Fibroblast of lung (primary cell): ENCODE data around the gene TBCK. TPM values are rescaled to one million over a fixed set of nuclear protein-coding genes. Genes with fewer than 3 reads are reported as not detected.

Experiments used
- DNase-seq, 2 donors: peaks; one replicate each; pipeline versions ENCODE4 v3.0.0 to v3.0.0-alpha.2; 2010; ENCODE audit warnings: low read depth in 2 of 2
- H2AFZ ChIP-seq: 2 replicates; pipeline ENCODE4 v1.5.1; 2012; ENCODE audit warnings: low read length, control low read depth, inconsistent platforms
- H3K27ac ChIP-seq: 2 replicates; pipeline ENCODE4 v1.5.1; 2011; ENCODE audit warnings: low read length, control low read depth; ENCODE audit not compliant: insufficient read depth
- H3K27me3 ChIP-seq: 2 replicates; pipeline ENCODE4 v1.5.1; 2011; ENCODE audit warnings: mild to moderate bottlenecking, low read length; ENCODE audit not compliant: control insufficient read depth, insufficient read depth
- H3K36me3 ChIP-seq: 2 replicates; pipeline ENCODE4 v1.5.1; 2011; ENCODE audit warnings: low read length; ENCODE audit not compliant: control insufficient read depth, insufficient read depth
- H3K4me1 ChIP-seq: 2 replicates; pipeline ENCODE4 v1.5.1; 2011; ENCODE audit warnings: low read length; ENCODE audit not compliant: control insufficient read depth, insufficient read depth; ENCODE audit errors: extremely low read depth
- H3K4me2 ChIP-seq: 2 replicates; pipeline ENCODE4 v1.5.1; 2011; ENCODE audit warnings: low read length, control low read depth; ENCODE audit not compliant: insufficient read depth; ENCODE audit errors: extremely low read depth
- H3K4me3 ChIP-seq, 4 experiments: fragments of 200-600 bp in 1 of 4; sonication (generic) in 1 of 4; replicated peaks in 1 of 4; 2 replicates each; pipeline ENCODE4 v1.5.1; 2011 to 2016; ENCODE audit warnings: low read length in 4 of 4, low read depth in 3 of 4, mild to moderate bottlenecking in 3 of 4, control low read depth in 2 of 4, inconsistent platforms in 1 of 4, mixed read lengths in 1 of 4; ENCODE audit not compliant: insufficient read depth in 1 of 4; ENCODE audit errors: control extremely low read depth in 1 of 4
- H3K79me2 ChIP-seq: 2 replicates; pipeline ENCODE4 v1.5.1; 2012; ENCODE audit warnings: mild to moderate bottlenecking, low read length, inconsistent platforms; ENCODE audit not compliant: control insufficient read depth, insufficient read depth
- H3K9ac ChIP-seq: 2 replicates; pipeline ENCODE4 v1.5.1; 2011; ENCODE audit warnings: mild to moderate bottlenecking, low read length, control low read depth; ENCODE audit not compliant: insufficient read depth
- H3K9me3 ChIP-seq: 2 replicates; pipeline ENCODE4 v1.5.1; 2012; ENCODE audit warnings: low read depth, low read length; ENCODE audit not compliant: control insufficient read depth, insufficient read depth
- H4K20me1 ChIP-seq: 2 replicates; pipeline ENCODE4 v1.5.1; 2011; ENCODE audit warnings: low read length; ENCODE audit not compliant: control insufficient read depth, insufficient read depth; ENCODE audit errors: extremely low read depth
- CTCF ChIP-seq, 2 donors: IDR thresholded peaks in 1 of 2; conservative IDR thresholded peaks in 1 of 2; 1 replicate in 1 of 2; 2 replicates in 1 of 2; pipeline ENCODE4 v1.5.1; 2011 to 2012; ENCODE audit warnings: low read length in 2 of 2, control low read depth in 1 of 2, inconsistent platforms in 1 of 2, low read depth in 1 of 2, mild to moderate bottlenecking in 1 of 2
- EZH2 ChIP-seq: IDR thresholded peaks from 2 replicates; pipeline ENCODE4 v1.5.1; 2012; ENCODE audit warnings: low read length, control low read depth, mild to moderate bottlenecking; ENCODE audit errors: missing control alignments
- polyA plus RNA-seq, 2 donors: library from polyadenylated mRNA; depleted of rRNA in 1 of 2; stranded (reverse) in 1 of 2; unstranded in 1 of 2; fragments of >200 nt; gene quantifications; 2 replicates each; pipeline ENCODE4 v1.2.1, GENCODE V29; 2011 to 2012; ENCODE audit warnings: missing spikeins in 1 of 2
- total RNA-seq: library from RNA; depleted of rRNA; stranded (reverse); fragments of >200 nt; gene quantifications from 2 replicates; pipeline ENCODE4 v1.2.1, GENCODE V29; 2014

The TBCK gene
- total and polyA plus RNA-seq, 2 donors (not counting 1 experiment from before 2014, with no cell fraction given), result 29.0 to 69.9 TPM

- no peak overlapping the region for H2AFZ ChIP-seq
- no peaks in the 10 kb centered on the region for H3K36me3 ChIP-seq
- no peaks in the 10 kb centered on the region for H3K79me2 ChIP-seq
- DNase-seq, result no peak
- H3K27ac ChIP-seq, result no peak overlapping the region
- no peak overlapping the region for H3K9ac ChIP-seq
- H3K27me3 ChIP-seq, result no peaks in the 10 kb centered on the region
- no peak overlapping the region for H3K4me3 ChIP-seq
- TF ChIP-seq EZH2, result no peak
- H3K9me3 ChIP-seq, result no peaks in the 10 kb centered on the region
- H3K4me2 ChIP-seq, result no peak overlapping the region
- no peaks in the 10 kb centered on the region for H3K4me1 ChIP-seq
- H4K20me1 ChIP-seq, result no peaks in the 10 kb centered on the region
Observed at GRCh38 chr4:105994841-105995501, 321.0 kb downstream of the TBCK start.

GRCh38 chr4:105994061-105994460, 321.9 kb downstream of the TBCK start:
- no peak overlapping the region for H2AFZ ChIP-seq
- H3K9me3 ChIP-seq, result no peaks in the 10 kb centered on the region
- no peaks in the 10 kb centered on the region for H3K36me3 ChIP-seq
- no peak overlapping the region for H3K4me3 ChIP-seq
- H3K4me1 ChIP-seq, result no peaks in the 10 kb centered on the region
- no peaks in the 10 kb centered on the region for H3K79me2 ChIP-seq
- no peak overlapping the region for H3K4me2 ChIP-seq
- no peak overlapping the region for H3K9ac ChIP-seq
- H3K27ac ChIP-seq, result no peak overlapping the region
- H3K27me3 ChIP-seq, result no peaks in the 10 kb centered on the region
- TF ChIP-seq CTCF (conservative IDR thresholded peaks at IDR 0.05 in 1 of 2, IDR thresholded peaks at IDR 0.05 in 1 of 2; ENCODE audit: low read depth in 1 of 2, low read length in 2 of 2) (no peak), EZH2 (no peak)
- H4K20me1 ChIP-seq, result no peaks in the 10 kb centered on the region
- DNase-seq, result no peak

GRCh38 chr4:105992641-105993305, 323.2 kb downstream of the TBCK start:
- H3K27me3 ChIP-seq, result no peaks in the 10 kb centered on the region
- H4K20me1 ChIP-seq, result no peaks in the 10 kb centered on the region
- no peak overlapping the region for H3K27ac ChIP-seq
- DNase-seq, result peak in 1 of 2 donors; percentile 34
- no peaks in the 10 kb centered on the region for H3K36me3 ChIP-seq
- no peak overlapping the region for H2AFZ ChIP-seq
- no peaks in the 10 kb centered on the region for H3K4me1 ChIP-seq
- H3K4me3 ChIP-seq, result no peak overlapping the region
- H3K9me3 ChIP-seq, result no peaks in the 10 kb centered on the region
- H3K9ac ChIP-seq, result no peak overlapping the region
- H3K79me2 ChIP-seq, result no peaks in the 10 kb centered on the region
- no peak overlapping the region for H3K4me2 ChIP-seq
- TF ChIP-seq EZH2 (no peak), CTCF (conservative IDR thresholded peaks at IDR 0.05 in 1 of 2, IDR thresholded peaks at IDR 0.05 in 1 of 2; ENCODE audit: low read depth in 1 of 2, low read length in 2 of 2) (no peak)
